WERI-Rb-1 (cell line): ENCODE measurements around the gene CD8A.

ENCODE experiments used
- DNase-seq: peaks from one replicate; pipeline ENCODE4 v3.0.0-alpha.2; 2020
- H3K27ac ChIP-seq: fragments of 250-450 bp; sonication (Bioruptor Pico); 2 replicates; pipeline ENCODE4 v1.5.1; 2020; ENCODE audit warnings: mild to moderate bottlenecking, moderate library complexity
- H3K27me3 ChIP-seq: fragments of 250-450 bp; sonication (Bioruptor Pico); 2 replicates; pipeline ENCODE4 v1.5.1; 2021; ENCODE audit warnings: mild to moderate bottlenecking, low read depth, moderate library complexity; ENCODE audit not compliant: insufficient read depth, severe bottlenecking
- H3K36me3 ChIP-seq: fragments of 250-450 bp; sonication (Bioruptor Pico); 2 replicates; pipeline ENCODE4 v1.5.1; 2020; ENCODE audit warnings: mild to moderate bottlenecking, moderate library complexity
- H3K4me3 ChIP-seq: 2 replicates; pipeline ENCODE4 v1.5.1; 2011; ENCODE audit warnings: low read depth, mild to moderate bottlenecking, control low read depth, low read length
- H3K9me3 ChIP-seq: fragments of 250-450 bp; sonication (Bioruptor Pico); 2 replicates; pipeline ENCODE4 v1.5.1; 2021; ENCODE audit warnings: mild to moderate bottlenecking, moderate library complexity; ENCODE audit not compliant: severe bottlenecking
- CTCF ChIP-seq: IDR thresholded peaks from 2 replicates; pipeline ENCODE4 v1.5.1; 2011; ENCODE audit warnings: low read depth, mild to moderate bottlenecking, control low read depth, inconsistent platforms, low read length

CD8A gene

DNA sequence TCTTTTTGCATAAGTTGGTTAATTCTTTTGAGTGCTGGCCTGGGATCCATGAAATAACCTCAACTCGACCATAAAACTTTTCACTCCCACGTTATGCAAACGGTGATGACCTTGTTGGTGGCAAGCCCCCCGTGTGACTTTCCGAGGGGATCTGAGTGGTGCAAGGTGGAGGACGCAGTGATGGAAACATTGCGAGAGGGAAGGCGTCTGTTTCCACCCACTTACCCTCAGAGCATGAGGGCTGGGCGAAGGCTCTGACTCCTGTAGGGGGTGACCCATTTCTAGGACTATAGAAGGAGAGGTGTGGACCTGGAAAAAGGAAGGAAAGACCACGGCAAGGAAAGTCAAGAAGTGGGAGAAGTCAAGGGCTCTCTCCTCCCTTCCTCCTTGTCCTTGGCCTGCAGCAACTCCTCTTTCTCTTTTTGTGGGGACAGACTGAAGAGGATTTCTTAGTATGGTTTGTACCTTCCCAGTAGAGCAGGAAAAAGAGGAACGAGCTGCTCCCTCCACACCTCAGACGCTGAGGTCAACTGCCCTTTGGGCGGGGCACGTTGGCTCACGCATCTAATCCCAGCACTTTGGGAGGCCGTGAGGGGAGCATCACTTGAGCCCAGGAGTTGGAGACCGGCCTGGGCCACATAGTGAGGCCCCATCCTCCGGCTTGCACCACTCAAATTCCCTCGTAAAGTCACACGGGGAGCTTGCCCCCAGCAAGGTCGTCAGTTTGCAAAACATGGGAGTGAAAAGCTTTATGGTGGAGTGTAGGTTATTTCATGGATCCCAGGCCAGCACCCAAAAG is 15.5 kb upstream of the CD8A start:
- no peaks in the 10 kb centered on the region for H3K9me3 ChIP-seq
- TF ChIP-seq CTCF, result no peak
- peaks cover 5% of the 10 kb centered on the region for H3K27me3 ChIP-seq
- DNase-seq, result no peak
- H3K27ac ChIP-seq, result no peak overlapping the region
- H3K36me3 ChIP-seq, result no peaks in the 10 kb centered on the region
- no peak overlapping the region for H3K4me3 ChIP-seq

GRCh38 chr2:86800856-86801567 is 10.3 kb upstream of the CD8A start:
- Histone ChIP-seq H3K27me3 (peaks cover 3% of the 10 kb centered on the region), H3K4me3 (no peak overlapping the region)
- TF ChIP-seq CTCF, result no peak

DNA sequence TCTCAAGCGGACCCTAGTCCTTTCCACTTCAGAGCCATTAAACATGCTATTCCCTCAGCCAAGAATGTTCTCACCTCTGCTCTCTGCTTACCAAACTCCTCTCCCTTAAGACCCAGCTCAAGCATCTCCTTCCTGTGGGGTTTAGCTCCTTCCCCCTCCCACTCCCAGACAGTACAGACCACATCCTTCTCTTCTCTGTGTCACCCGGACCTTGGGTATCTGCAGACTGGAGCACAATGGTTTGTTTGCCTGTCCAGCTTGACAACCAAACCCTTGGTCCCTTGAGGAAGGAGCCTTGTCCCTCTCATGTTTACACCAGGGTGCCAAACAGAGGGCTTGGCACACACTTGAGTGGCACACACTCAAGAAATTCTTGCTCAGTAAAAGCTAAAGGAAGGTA is 4.1 kb upstream of the CD8A start:
- no peak overlapping the region for H3K4me3 ChIP-seq
- peaks cover 24% of the 10 kb centered on the region for H3K27me3 ChIP-seq
- peaks cover 14% of the 10 kb centered on the region for H3K9me3 ChIP-seq
- no peak for TF ChIP-seq CTCF
- H3K27ac ChIP-seq, result no peak overlapping the region
- H3K36me3 ChIP-seq, result no peaks in the 10 kb centered on the region
- DNase-seq, result no peak

More at GRCh38 chr2:86800856-86801567, 10.3 kb upstream of the CD8A start:
- no peak overlapping the region for H3K27ac ChIP-seq
- no peaks in the 10 kb centered on the region for H3K36me3 ChIP-seq
- DNase-seq, result no peak
- peaks cover 13% of the 10 kb centered on the region for H3K9me3 ChIP-seq

GRCh38 chr2:86793752-86794151 is 3.0 kb upstream of the CD8A start:
- Histone ChIP-seq H3K36me3 (no peaks in the 10 kb centered on the region), H3K9me3 (peaks cover 14% of the 10 kb centered on the region), H3K27ac (no peak overlapping the region), H3K4me3 (no peak overlapping the region), H3K27me3 (peaks cover 34% of the 10 kb centered on the region)
- no peak for DNase-seq
- TF ChIP-seq CTCF, result no peak

- no peak overlapping the region for H3K4me3 ChIP-seq
Observed at GRCh38 chr2:86791573-86791972, 860 bp upstream of the CD8A start.

More at GRCh38 chr2:86791573-86791972, 860 bp upstream of the CD8A start:
- H3K27me3 ChIP-seq, result peaks cover 37% of the 10 kb centered on the region
- TF ChIP-seq CTCF, result no peak
- peaks cover 5% of the 10 kb centered on the region for H3K9me3 ChIP-seq
- no peaks in the 10 kb centered on the region for H3K36me3 ChIP-seq
- H3K27ac ChIP-seq, result no peak overlapping the region
- no peak for DNase-seq
